SIG-M5 (cell line): ENCODE measurements around the gene CELF2.
A peak's percentile ranks its signal among the peaks of the same experiment; 100 is the strongest.

Experiments used
- DNase-seq: peaks from one replicate; lab custom pipeline; 2025; lab: John Stamatoyannopoulos, UW

CELF2 gene

GRCh38 chr10:11303361-11304170 lies 285.9 kb downstream of the CELF2 start:
- no peak for DNase-seq

- no peak for DNase-seq
These were observed 287.4 kb downstream of the CELF2 start for GRCh38 chr10:11304906-11305585.

- no peak for DNase-seq
These were observed 288.3 kb downstream of the CELF2 start for GRCh38 chr10:11305825-11306593.

GRCh38 chr10:11307004-11307403 lies 289.3 kb downstream of the CELF2 start:
- no peak for DNase-seq

- DNase-seq, result no peak
These were observed 290.3 kb downstream of the CELF2 start for GRCh38 chr10:11307937-11308336.

- DNase-seq, result no peak
These were observed 293.4 kb downstream of the CELF2 start for GRCh38 chr10:11311027-11311426.

GRCh38 chr10:11313463-11313862 lies 295.8 kb downstream of the CELF2 start:
- no peak for DNase-seq

GRCh38 chr10:11317936-11318670 lies 300.4 kb downstream of the CELF2 start:
- no peak for DNase-seq

- no peak for DNase-seq
These were observed 301.3 kb downstream of the CELF2 start for GRCh38 chr10:11318826-11319598.

- no peak for DNase-seq
These were observed 302.4 kb downstream of the CELF2 start for GRCh38 chr10:11319990-11320602.

- no peak for DNase-seq
These were observed 303.3 kb downstream of the CELF2 start for GRCh38 chr10:11320809-11321520.

GRCh38 chr10:11322698-11323097 lies 305.0 kb downstream of the CELF2 start:
- DNase-seq, result no peak

- no peak for DNase-seq
These were observed 307.2 kb downstream of the CELF2 start for GRCh38 chr10:11324761-11325321.

- DNase-seq, result no peak
These were observed 308.1 kb downstream of the CELF2 start for GRCh38 chr10:11325817-11326216.

GRCh38 chr10:11326241-11326640 lies 308.6 kb downstream of the CELF2 start:
- DNase-seq, result no peak

- DNase-seq, result no peak
These were observed 309.4 kb downstream of the CELF2 start for GRCh38 chr10:11326913-11327616.

- no peak for DNase-seq
These were observed 310.8 kb downstream of the CELF2 start for GRCh38 chr10:11328264-11329061.

- peak; percentile 15 for DNase-seq
These were observed 311.5 kb downstream of the CELF2 start for GRCh38 chr10:11329062-11329673.
